Activated T-cell treated with anti-CD3 and anti-CD28 coated beads, Interleukin-2, amount 50 U/mL, for 4 hours (primary cell): ENCODE data around the gene BAIAP2L2. TPM values are rescaled to one million over a fixed set of nuclear protein-coding genes. Genes with fewer than 3 reads are reported as not detected.

ENCODE experiments used
- ATAC-seq, 2 donors: fragments of 200-7000 bp; cut with Tn5 transposase; one replicate each; pipeline ENCODE4 v1.10.0; 2021
- DNase-seq: peaks from one replicate; pipeline ENCODE4 v3.0.0-alpha.2; 2020
- H3K27me3 Mint-ChIP-seq: one replicate; pipeline ENCODE4 v1.8.0; 2021; ENCODE audit warnings: low read depth, mixed read lengths
- H3K36me3 Mint-ChIP-seq: one replicate; pipeline ENCODE4 v1.8.0; 2022; ENCODE audit warnings: mixed read lengths; ENCODE audit not compliant: insufficient read depth
- H3K4me1 Mint-ChIP-seq: one replicate; pipeline ENCODE4 v1.8.0; 2021; ENCODE audit warnings: low read depth, mixed read lengths
- H3K4me3 Mint-ChIP-seq: one replicate; pipeline ENCODE4 v1.8.0; 2021; ENCODE audit warnings: mild to moderate bottlenecking, moderate library complexity, mixed read lengths
- H3K9me3 Mint-ChIP-seq: one replicate; pipeline ENCODE4 v1.8.0; 2021; ENCODE audit warnings: mixed read lengths
- total RNA-seq, 3 donors: library from RNA; stranded (reverse); gene quantifications; one replicate each; pipeline ENCODE4 v1.2.1, GENCODE V29; 2021

Gene BAIAP2L2
- total RNA-seq, 3 donors from 2014 or later, result 0.32 to 0.43 (median 0.38) TPM

DNA sequence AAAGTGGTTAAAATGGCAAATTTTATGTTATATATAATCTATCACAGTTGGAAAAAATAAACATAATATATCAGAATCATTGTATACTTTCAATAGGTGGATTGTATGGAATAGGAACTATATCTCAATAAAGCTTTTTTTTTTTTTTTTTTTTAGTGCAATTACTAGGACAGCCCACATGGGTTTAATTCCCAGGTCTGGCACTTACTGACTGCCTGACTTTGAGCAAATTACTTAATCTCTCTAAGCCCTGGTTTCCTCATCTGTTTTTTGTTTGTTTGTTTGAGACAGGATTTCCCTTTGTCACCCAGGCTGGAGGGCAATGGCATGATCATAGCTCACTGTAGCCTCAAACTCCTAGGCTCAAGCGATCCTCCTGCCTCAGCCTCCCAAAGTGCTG lies 26.1 kb upstream of the BAIAP2L2 start:
- Mint-ChIP-seq H3K9me3 (no peaks in the 10 kb centered on the region), H3K4me1 (no peaks in the 10 kb centered on the region), H3K4me3 (no peak overlapping the region), H3K27me3 (no peaks in the 10 kb centered on the region), H3K36me3 (peaks cover 25% of the 10 kb centered on the region)
- ATAC-seq, result no peak
- DNase-seq, result no peak

- no peak overlapping the region for H3K4me3 Mint-ChIP-seq
- DNase-seq (no peak), ATAC-seq (no peak)
- H3K9me3 Mint-ChIP-seq, result no peaks in the 10 kb centered on the region
- H3K4me1 Mint-ChIP-seq, result no peaks in the 10 kb centered on the region
- H3K27me3 Mint-ChIP-seq, result no peaks in the 10 kb centered on the region
- peaks cover 25% of the 10 kb centered on the region for H3K36me3 Mint-ChIP-seq
Observed at GRCh38 chr22:38135133-38135706, 24.7 kb upstream of the BAIAP2L2 start.

- Mint-ChIP-seq H3K4me3 (no peak overlapping the region), H3K4me1 (no peaks in the 10 kb centered on the region), H3K27me3 (no peaks in the 10 kb centered on the region), H3K9me3 (no peaks in the 10 kb centered on the region), H3K36me3 (peaks cover 21% of the 10 kb centered on the region)
- no peak for ATAC-seq
- no peak for DNase-seq
Observed at GRCh38 chr22:38133331-38133730, 22.8 kb upstream of the BAIAP2L2 start.

DNA sequence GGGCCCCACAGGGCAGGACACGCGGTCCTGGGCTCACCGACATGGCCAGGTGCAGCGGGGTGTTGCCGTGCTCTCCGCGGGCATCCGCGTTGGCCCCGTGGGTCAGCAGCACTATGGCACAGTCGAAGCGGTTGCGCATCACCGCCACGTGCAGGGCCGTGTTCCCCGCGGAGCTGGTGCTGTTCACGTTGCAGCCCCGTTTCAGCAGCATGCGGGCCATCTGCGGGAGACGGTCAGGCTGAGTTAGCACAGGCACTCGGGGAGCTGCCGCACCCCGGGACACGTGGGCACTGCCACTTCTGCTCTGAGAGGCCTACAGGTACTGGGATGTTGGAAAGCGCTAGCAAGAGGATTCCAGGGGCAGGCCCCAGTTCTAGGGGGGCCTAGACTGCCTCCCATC lies 22.3 kb upstream of the BAIAP2L2 start:
- no peak for ATAC-seq
- Mint-ChIP-seq H3K9me3 (no peaks in the 10 kb centered on the region), H3K36me3 (peaks cover 21% of the 10 kb centered on the region), H3K4me1 (no peaks in the 10 kb centered on the region), H3K4me3 (no peak overlapping the region), H3K27me3 (no peaks in the 10 kb centered on the region)
- DNase-seq, result no peak

GRCh38 chr22:38132136-38132535 lies 21.7 kb upstream of the BAIAP2L2 start:
- Mint-ChIP-seq H3K4me1 (no peaks in the 10 kb centered on the region), H3K36me3 (peaks cover 23% of the 10 kb centered on the region), H3K27me3 (no peaks in the 10 kb centered on the region), H3K4me3 (no peak overlapping the region), H3K9me3 (no peaks in the 10 kb centered on the region)
- ATAC-seq (no peak), DNase-seq (no peak)

GRCh38 chr22:38131399-38131798 lies 20.9 kb upstream of the BAIAP2L2 start:
- Mint-ChIP-seq H3K36me3 (peaks cover 26% of the 10 kb centered on the region), H3K4me1 (no peaks in the 10 kb centered on the region)

GRCh38 chr22:38129856-38130255 lies 19.4 kb upstream of the BAIAP2L2 start:
- peaks cover 14% of the 10 kb centered on the region for H3K36me3 Mint-ChIP-seq
- DNase-seq (no peak), ATAC-seq (no peak)
- H3K4me3 Mint-ChIP-seq, result no peak overlapping the region
- no peaks in the 10 kb centered on the region for H3K4me1 Mint-ChIP-seq
- H3K27me3 Mint-ChIP-seq, result no peaks in the 10 kb centered on the region
- no peaks in the 10 kb centered on the region for H3K9me3 Mint-ChIP-seq

More at GRCh38 chr22:38131399-38131798, 20.9 kb upstream of the BAIAP2L2 start:
- Mint-ChIP-seq H3K9me3 (no peaks in the 10 kb centered on the region), H3K27me3 (no peaks in the 10 kb centered on the region), H3K4me3 (no peak overlapping the region)
- ATAC-seq (no peak), DNase-seq (no peak)

DNA sequence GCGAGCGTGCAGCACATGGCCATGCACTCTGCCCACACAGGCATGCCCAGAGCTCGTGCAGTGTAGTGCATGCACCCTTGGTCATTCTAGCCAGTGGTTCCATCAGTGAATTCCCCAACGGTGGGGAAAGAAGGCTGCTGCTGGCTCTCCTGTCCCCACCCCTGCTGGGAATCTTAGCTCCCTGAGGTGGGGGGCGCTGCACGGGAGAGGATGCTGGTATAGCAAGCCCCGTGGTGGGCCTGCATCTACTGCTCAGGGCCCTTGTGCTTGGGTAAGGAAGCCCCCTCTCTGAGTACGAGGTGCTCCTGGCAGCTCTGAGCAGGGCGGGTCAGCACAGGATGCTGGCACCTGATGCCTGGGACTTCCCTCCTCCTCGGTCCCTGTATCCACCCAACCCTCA lies 18.5 kb upstream of the BAIAP2L2 start:
- Mint-ChIP-seq H3K27me3 (no peaks in the 10 kb centered on the region), H3K9me3 (no peaks in the 10 kb centered on the region), H3K4me1 (peaks cover 1% of the 10 kb centered on the region), H3K36me3 (peaks cover 11% of the 10 kb centered on the region), H3K4me3 (no peak overlapping the region)
- ATAC-seq, result no peak
- no peak for DNase-seq

DNA sequence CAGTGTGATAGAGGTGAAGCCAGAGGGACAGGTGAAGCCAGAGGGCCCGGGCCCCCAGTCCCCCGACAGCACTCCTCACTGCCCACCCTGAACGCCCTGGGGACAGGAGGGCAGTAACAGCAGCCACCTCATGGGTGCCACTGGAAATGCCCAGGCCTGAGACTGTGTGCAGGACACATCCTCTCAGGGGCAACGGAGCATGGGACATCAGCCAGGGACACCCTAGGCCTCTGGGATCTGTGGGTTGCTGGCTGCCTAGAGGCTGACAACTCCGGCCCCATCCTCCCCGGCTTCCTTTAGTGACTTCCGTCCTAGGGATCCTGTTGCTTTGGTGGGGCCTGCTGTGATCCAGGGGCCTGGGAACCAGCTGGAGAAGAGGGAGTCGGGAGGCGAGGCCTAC lies 17.4 kb upstream of the BAIAP2L2 start:
- no peak overlapping the region for H3K4me3 Mint-ChIP-seq
- ATAC-seq (no peak), DNase-seq (no peak)
- H3K9me3 Mint-ChIP-seq, result no peaks in the 10 kb centered on the region
- H3K27me3 Mint-ChIP-seq, result no peaks in the 10 kb centered on the region
- peaks cover 1% of the 10 kb centered on the region for H3K4me1 Mint-ChIP-seq
- H3K36me3 Mint-ChIP-seq, result peaks cover 11% of the 10 kb centered on the region

- Mint-ChIP-seq H3K36me3 (peaks cover 9% of the 10 kb centered on the region), H3K27me3 (no peaks in the 10 kb centered on the region), H3K4me3 (no peak overlapping the region), H3K9me3 (no peaks in the 10 kb centered on the region), H3K4me1 (peaks cover 1% of the 10 kb centered on the region)
- ATAC-seq, result no peak
- no peak for DNase-seq
Observed at GRCh38 chr22:38126928-38127668, 16.6 kb upstream of the BAIAP2L2 start.

- H3K4me1 Mint-ChIP-seq, result peaks cover 1% of the 10 kb centered on the region
- ATAC-seq (no peak), DNase-seq (no peak)
- H3K4me3 Mint-ChIP-seq, result no peak overlapping the region
- H3K36me3 Mint-ChIP-seq, result peaks cover 7% of the 10 kb centered on the region
- H3K9me3 Mint-ChIP-seq, result no peaks in the 10 kb centered on the region
- H3K27me3 Mint-ChIP-seq, result no peaks in the 10 kb centered on the region
Observed at GRCh38 chr22:38125751-38126201, 15.3 kb upstream of the BAIAP2L2 start.

DNA sequence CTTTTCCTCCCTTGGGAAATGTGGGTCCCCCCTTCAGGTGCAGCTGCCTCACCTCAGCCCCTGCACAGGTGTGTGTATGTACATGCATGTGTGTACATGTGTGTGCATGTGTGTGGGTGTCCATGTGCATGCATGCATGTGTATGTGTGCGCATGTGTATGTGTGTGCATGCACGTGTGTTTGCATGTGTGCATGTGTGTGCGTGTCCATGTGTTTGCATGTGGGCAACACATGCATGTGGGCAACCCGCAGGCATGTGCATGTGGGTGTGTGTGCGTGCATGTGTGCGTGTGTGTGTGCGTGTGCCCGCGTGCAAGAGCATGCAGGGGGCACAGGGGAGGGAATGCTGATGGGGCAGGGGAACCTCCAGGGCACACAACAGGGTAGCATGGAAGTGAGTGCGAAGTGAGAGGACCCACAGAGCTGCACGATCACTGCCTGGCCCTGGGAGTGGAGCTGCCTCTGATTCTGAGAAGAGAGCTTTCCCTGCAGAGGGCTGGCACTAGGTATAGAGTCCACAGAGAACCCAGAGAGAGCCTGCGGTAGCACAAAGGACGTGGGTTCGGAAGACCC lies 14.6 kb upstream of the BAIAP2L2 start:
- Mint-ChIP-seq H3K4me3 (no peak overlapping the region), H3K36me3 (peaks cover 7% of the 10 kb centered on the region), H3K9me3 (no peaks in the 10 kb centered on the region), H3K4me1 (peaks cover 1% of the 10 kb centered on the region), H3K27me3 (no peaks in the 10 kb centered on the region)
- DNase-seq, result no peak
- ATAC-seq, result no peak

DNA sequence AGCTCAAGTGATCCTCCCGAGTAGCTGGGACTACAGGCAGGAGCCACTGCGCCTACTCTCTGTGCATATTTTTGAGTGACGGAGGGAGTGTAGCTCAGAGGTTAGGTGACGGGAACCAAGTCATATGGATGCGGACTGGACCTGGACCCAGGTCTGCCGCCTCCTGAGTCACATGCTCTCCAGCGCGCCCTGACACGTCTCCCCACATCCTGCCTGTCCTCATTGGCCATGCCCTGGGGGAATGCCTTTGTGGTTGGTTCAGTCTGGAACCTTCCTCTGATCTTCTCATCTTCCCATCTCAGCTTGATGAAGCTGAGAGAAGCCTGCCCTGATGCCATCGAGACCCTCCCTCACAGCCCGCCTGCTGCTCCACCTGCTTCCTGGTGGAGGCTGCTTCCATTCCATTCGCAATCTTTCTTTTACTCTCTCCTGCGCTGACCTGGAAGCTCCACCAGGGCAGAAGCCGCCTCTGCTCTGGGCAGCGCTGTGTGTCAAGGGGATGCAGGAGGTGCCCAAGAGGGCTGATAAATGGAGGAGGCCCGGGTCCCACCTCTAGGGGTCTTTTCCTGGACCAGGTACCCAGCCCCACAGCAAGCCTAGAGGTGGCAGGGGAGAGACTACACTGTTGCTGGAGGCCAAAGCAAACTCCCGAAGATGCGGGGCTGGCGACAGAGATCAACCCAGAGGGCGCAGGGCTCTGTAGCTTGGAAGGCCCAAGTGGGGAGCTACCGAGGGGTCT lies 13.9 kb upstream of the BAIAP2L2 start:
- H3K4me1 Mint-ChIP-seq, result peaks cover 1% of the 10 kb centered on the region
- H3K4me3 Mint-ChIP-seq, result no peak overlapping the region
- no peaks in the 10 kb centered on the region for H3K27me3 Mint-ChIP-seq
- DNase-seq (no peak), ATAC-seq (no peak)
- no peaks in the 10 kb centered on the region for H3K9me3 Mint-ChIP-seq
- peaks cover 7% of the 10 kb centered on the region for H3K36me3 Mint-ChIP-seq

- DNase-seq, result no peak
- peaks cover 1% of the 10 kb centered on the region for H3K4me1 Mint-ChIP-seq
- no peak overlapping the region for H3K4me3 Mint-ChIP-seq
- H3K9me3 Mint-ChIP-seq, result no peaks in the 10 kb centered on the region
- no peak for ATAC-seq
- H3K27me3 Mint-ChIP-seq, result no peaks in the 10 kb centered on the region
- H3K36me3 Mint-ChIP-seq, result peaks cover 5% of the 10 kb centered on the region
Observed at GRCh38 chr22:38122616-38123015, 12.1 kb upstream of the BAIAP2L2 start.
